ENCODE measurements around the gene RABGGTA.
A peak's percentile ranks its signal among the peaks of the same experiment; 100 is the strongest.

Gene RABGGTA

DNA sequence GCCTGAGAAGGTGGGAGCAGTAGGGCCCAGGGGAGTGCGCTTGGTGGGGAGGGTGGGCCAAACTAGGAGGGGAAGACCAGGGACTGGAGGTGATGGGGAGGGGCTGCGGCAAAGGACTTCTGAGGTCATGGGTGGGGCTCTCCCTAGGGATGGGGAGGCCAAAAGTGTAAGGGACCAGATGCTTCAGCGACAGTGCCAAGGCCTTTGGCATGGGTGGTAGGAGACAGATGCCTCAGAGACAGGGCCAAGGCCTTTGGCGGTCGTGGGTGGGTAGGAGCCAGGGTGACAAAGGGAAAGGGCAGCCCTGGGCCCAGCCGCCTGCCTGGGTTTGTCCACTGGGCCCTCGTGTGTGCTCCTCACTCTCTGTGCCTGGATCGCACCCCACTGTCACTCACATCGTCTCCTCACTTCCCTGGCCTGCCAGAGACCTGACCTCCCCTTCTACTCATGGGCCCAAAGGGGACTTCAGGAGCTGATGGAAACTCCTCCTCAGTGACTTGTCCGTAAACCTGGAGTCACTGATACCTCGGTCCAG lies 13.2 kb upstream of the RABGGTA start:
- intact Hi-C loops (cut with DNase I) = no loop called here
- no peak for DNase-seq

DNA sequence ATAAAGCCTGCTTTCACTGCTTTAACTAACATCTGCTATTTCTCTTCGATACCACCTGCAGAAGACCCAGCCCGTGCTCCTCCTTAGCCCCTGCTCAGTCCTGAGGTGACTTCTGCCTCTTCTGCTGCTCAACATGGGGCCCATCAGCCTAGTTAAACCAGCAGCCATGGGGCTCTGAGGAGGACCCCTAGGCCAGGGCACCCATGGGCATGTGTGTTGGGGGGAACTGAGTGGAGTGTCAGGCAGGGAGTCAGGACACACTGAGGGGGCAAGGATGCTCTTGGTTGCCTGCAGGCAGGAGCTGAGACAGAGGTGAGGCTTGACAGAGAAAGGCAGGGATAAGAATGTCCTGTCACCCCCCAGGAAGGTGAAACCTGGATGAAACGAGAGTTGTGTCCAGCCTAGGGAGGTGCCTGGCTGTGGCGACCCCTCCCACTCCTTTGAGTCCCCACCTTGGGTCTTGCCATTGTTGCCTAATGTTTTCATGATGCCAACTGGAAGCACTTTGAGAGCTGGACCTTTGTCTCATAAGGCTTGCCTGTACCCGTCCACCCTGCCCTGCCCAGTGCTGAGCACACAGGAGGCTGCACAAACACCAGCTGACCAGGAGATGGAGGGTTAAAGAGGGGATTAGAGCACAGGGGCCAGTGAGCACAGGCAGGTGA lies 12.5 kb upstream of the RABGGTA start:
- no peak for DNase-seq
- intact Hi-C loops (cut with DNase I) = no loop called here

DNA sequence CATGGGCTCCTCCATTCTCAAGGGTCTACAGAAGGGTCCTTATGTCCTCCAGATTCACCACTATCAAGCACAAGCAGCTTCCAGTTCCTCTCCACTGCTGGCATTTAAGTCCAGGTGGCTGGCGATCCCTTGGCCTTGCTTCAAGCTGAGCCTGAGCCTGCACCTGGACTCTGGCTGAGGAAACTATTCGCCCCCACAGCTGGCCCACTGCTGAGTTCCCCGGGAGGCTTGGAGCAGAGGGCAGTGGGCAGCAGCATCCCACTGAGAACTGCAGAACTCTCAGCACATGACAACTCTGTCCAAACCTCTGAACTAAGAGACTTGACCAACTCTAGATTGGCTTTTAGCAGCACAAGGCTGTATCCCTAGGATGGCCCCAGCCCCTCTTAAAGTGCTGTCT lies 11.3 kb upstream of the RABGGTA start:
- intact Hi-C loops (cut with DNase I) = no loop called here
- no peak for DNase-seq

DNA sequence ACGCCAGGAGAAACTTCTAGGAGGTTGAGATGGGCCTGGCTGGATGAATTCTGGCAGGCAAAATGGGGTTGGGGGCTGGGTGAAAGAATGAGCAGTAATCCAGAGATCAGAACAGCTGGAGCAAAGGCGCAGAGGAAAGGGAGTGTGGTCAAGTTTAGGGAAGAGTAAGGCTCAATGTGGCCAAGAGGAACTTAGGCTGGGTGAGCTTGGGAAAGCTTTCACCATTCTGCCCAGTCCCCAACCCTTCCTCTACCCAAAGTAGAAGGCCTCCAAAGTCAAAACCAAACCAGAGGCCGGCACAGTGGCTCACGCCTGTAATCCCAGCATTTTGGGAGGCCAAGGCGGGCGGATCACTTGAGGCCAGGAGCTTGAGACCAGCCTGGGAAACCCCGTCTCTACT lies 10.2 kb upstream of the RABGGTA start:
- intact Hi-C loops (cut with DNase I) = no loop called here
- DNase-seq = no peak

DNA sequence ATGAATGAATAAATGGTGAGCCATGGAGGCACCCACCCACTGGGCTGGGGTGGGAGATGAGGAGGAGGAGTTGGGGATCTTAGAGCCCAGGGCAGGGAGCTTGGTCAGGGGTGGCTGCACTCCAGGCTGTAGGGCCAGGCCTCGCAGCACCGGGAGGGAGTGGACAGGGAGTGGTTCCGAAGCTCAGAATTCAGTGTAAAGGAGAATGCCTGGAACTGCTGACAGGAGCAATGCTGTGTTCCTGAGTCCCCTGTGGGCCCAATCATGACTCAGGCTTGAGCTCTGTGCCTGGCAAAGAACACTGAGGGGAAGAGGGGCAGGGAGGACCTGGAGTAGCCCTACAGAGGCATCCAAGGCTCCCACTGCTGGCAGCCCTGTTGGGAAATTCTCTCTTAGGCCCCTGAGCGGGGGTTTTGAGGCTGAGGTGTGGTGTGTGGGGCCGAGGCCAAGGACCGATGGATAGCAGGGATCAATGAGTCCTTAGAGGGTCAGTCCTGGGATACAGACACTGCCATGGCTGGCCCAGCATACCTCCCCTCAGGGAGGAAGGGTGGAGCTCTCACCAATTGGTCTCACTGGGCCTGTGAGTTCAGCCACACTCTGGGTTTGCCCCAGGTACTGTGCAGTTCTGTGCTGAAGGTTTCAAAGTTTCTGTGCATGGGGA lies 9.5 kb upstream of the RABGGTA start:
- no peak for DNase-seq
- intact Hi-C loops (cut with DNase I) = no loop called here

DNA sequence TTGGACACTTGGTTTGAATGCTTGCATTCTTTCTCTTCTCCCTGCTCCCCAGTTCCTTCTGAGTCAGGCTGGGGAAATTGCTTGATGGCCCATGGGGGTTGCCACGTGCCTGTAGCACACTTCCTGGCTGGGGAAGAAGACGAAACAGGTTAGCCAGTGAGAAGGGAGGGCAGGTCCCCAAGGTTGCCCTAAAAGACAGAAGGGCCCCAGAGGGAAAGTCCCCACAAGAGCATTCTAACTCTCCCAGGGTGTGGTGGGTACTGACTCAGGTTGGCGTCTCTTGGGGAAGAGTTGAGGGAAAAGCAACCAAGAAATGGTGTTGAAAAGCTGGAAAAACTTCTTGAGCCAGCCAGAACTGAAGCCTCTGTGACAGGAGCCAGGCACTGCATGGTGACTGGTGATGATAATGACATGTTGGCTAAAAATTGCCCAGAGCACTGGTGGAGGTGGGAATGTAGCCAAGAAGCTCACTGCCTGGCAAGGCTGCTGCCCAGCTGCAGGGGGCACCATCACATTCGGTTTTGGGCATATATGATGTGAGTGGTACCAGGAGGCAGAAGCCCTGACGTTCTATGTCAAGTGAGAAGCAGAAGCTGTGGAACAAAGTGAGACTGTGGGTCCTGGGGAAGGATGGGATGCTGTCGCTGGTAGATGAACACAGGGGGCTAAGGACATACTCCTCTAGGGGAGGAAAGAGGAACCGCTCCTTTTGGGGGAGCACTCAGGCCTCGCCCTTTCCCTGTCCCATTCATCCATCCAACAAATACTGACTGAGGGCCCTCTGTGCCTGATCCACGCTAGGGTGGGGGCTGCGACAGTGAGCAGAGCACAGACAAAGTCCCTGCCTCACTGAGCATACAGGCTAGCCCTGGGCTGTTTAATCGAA lies 8.1 kb upstream of the RABGGTA start:
- peak in 36 of 42 donors; percentile 7 to 79 (median 48) for DNase-seq
- intact Hi-C loops (cut with DNase I) = no loop called here

DNA sequence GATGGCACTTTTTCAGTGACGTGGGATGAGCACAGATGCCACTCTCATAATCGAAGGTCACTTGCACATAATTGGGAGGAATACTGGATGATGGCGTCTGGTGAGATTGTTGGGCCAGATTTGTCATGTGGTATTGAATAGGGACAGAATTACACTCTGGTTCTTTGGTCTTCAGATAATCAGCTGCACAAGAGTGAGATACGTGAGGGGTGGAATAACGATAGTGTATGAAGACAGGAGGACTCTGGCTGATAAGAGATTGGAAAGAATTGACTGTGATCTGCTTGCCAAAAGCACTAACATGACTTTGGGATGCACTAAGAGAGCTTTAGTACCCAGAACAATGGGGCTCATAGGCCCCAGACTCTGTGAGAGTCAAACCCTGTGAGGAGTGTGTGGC lies 7.0 kb upstream of the RABGGTA start:
- intact Hi-C loops (cut with DNase I) = no loop called here
- DNase-seq = no peak

DNA sequence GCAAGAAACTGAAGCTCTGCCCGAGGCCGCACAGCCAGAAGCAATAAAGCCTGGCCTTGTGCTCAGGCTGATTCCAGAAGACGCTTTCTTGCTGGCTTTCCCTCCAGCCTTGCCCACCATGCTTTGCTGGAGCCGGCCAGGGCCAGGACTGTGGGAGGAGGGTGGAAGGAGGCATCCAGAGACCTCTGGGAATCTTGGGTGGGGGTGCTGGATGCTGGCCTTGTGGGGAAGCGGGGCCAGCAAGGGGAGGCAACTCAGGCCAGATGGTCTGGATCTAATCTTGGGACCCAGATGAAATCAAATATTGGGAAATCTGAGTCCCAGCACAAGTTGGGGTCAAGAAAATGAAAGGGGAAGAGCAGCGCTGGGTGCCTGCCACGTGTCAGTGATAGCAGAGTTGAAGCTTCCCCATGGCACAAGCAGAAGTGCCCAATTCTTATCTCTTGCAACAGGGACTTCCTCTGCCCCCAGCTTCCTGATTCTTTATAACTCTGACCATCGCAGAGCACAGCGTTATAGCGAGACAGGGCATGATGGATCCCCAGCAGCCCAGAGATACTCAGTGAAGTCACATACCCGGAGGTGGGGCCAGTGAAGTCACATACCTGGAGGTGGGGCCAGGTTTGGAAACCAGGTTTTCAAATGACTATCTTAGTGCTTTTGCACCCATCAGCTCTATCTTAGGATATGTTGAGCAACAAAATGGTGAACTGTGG lies 6.4 kb upstream of the RABGGTA start:
- intact Hi-C loops (cut with DNase I) = no loop called here
- peak in 18 of 42 donors; percentile 7 to 57 (median 24) for DNase-seq

DNA sequence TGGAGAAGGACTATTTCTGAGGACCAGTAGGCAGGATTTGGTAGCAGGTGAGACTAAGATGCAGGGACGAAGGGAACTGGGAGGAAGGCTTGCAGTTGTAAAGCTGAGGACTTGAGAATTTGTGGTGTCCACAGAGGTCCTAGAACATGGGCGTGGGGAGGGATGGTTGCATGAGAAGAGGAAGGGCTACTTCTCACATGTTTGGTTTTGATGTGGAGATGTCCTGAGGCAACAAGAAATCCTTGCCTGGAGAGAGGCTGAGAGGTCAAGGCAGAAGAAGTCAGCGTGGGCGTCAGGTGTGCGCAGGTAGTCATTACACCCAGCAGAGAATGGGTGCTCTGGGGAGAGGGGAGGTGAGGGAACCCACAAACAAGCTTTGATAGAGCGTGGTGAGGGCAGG lies 5.7 kb upstream of the RABGGTA start:
- intact Hi-C loops (cut with DNase I) = no loop called here
- DNase-seq = no peak

DNA sequence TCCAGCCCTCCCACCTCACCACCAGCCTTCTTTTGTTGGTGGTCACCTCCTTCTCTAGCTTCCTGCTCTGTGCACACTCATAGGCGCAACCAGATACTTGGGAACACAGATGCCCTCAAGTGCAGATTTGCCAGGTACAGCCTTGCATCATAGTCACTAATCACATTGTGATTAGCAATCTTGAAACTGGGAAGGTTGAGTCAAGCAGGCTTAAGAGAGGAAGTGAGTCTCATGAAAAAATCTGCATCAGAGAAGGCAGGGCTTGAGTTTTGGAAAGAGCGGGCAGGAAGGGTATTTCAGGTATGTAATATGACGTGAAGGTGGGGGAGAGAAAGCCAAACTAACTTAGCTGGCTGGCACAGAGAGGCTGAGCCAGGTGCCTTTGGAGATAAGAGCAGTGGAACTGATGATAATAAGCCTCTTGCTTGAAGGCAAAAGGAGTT lies 2.7 kb upstream of the RABGGTA start:
- intact Hi-C loops (cut with DNase I) = no loop called here

DNA sequence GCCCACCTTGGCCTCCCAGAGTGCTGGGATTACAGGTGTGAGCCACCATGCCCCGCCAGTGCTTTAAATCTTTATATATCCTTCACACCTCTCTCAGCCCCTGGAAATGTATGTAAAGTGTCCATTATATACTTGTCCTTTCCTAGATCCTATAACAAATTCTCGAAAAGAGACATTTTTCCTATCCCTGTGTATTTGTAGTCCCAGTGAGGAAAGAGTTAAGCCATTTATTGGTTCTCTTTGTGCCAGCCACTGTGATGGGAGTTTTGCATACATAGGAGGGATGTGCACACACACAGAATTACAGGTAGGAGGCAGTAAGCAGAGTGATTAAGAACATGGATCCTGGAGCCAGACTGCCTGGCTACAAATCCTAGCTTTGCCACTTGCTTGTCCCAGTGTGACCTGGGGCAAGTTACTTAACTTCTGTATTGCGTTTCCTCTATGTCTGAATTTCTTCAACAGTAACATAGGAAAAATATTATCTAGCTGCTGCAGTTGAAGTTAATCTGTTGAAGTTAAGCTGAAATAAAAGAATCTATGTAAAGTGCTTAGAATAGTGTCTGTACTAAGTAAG lies 2.1 kb upstream of the RABGGTA start:
- DNase-seq = no peak
- intact Hi-C loops (cut with DNase I) = no loop called here

More for the DNA sequence above, 2.7 kb upstream of the RABGGTA start:
- DNase-seq = peak in 6 of 42 donors; percentile 9 to 38 (median 23)

DNA sequence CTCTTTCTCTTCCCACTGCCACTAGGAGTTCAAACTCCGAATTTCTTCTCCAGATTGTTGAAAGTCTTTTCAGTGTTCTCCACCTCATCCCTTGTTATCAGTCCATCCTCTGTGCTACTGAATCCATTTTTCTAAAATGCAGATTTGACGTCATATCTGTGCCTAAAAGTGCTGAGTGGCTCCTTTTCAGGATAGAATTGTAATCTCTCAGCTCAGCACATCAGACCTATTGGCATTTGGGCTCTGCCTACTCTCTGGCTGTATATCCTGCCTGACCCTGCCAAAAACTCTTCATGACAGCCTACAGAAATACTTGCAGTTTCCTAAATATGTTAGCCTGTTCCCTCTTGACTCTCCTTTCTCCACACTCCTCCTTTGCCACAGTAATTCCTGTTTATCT lies 1.1 kb upstream of the RABGGTA start:
- DNase-seq = no peak
- intact Hi-C loops (cut with DNase I) = no loop called here

DNA sequence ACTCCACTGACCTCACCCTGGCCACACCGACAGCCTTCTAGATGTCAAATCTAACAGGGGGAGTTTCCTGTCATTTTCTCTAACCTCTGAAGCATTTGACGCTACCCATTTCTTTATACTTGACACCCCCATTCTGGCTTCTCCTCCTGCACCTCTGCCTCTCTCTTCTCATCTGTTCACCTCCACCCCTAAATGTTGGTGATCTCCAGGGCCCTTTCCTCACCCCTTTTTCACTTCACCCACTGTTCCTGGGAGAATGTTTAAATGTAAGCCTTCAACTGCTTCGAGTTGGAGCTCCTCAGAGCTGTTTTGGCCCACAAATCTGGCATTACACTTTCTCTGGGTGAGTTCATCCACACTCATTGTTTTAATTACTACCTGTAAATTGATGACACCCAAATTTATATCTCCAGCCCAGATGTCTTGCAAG lies 452 bp upstream of the RABGGTA start:
- DNase-seq = no peak
- intact Hi-C loops (cut with DNase I) = no loop called here

DNA sequence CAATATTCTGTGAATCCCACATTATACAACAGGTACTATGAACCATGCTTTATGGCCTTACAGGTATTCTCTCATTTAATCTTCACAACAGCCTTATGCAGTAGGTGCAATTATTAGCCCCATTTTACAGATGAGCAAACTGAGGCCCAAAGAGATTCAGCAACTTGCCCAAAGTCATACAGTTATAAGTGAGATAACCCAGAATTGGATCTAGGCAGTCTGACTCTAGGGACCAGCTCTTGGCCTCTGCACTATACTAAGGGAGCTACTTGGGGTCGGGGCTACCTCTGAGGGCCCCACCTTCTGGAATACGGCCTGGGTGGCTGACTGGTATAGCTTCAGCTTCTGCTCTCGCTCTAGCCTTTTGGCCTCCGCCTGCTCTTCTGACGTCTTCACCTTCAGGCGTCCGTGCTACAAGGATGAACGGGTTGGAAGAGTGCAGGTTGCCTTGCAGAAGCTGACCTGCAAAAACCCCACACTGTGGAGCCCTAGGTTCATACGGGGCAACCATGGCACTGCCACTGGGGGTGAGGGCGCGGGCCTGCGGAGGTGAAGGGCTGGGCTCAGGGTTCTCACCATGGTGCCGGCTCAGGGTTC lies 762 bp downstream of the RABGGTA start:
- intact Hi-C loops (cut with DNase I) = no loop called here
- no peak for DNase-seq

DNA sequence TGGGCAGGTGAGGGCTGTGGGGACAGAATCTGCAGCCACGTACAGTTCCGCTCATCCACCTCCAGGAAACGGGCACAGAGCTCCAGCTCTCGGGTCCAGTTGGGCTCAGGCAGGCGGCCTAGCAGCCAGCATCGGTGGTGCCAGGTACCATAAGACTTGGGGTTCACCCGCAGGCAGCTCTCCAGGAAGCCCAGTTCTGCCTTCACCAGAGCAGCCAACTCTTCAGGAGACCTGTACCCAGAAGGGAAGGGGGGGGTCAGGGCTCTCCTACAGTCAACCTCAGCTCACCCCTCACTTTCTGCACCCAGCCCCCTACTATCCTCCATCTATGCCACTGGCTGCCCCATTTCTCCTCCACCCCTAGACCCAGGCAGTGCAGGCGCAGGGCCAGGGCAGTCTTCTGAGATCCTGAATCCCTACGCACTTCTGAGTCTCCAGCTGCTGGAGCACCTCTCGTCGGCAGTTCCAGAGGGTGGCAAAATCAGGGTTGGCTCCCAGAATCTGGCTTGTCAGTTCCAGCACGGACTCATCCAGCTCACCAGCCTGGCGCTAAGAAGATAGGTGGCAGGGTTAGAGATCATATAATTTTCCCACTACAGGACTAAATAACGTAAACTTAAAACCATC lies 1.4 kb downstream of the RABGGTA start:
- intact Hi-C loops (cut with DNase I) = no loop called here
- no peak for DNase-seq

DNA sequence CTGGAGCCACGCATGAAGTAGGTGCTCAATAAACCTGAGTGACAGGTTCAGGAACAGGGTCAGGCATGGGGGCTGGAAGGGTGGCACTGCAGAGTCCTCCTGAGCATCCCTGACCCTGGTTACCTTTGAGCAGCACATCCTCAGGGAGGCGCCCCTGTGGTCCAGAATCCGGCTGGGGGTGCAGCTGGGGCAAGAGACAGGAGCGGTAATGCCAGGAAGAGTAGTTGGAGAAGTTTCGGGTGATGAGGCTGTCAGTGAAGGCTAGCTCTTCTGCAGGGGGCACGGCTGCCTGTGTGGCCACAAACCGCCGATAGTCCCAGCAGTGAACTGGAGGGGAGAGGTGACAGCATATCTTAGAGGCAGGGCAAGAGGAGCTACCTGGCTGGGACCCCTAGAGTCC lies 2.0 kb downstream of the RABGGTA start:
- intact Hi-C loops (cut with DNase I) = no loop called here
- DNase-seq = no peak

DNA sequence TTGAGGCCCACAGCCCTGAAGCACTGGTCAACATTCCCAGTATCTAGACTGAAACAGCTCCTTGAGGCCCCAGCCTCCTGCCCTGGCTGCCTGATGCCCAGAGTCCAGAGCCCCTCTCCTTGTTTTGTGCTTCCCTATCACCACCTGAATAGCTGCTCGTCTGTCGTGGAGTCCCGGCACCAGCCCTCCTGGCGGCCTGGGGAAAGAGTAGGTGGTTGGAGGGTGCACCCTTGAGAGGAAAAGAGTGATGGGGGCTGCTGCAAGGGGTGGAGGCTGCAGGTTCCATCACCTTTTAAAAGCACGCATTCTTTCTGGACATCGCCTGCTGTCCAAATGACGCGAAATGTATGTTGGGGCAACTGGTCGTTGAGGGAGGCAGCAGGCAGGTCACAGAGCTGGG lies 3.2 kb downstream of the RABGGTA start:
- intact Hi-C loops (cut with DNase I) = no loop called here
- DNase-seq = no peak

DNA sequence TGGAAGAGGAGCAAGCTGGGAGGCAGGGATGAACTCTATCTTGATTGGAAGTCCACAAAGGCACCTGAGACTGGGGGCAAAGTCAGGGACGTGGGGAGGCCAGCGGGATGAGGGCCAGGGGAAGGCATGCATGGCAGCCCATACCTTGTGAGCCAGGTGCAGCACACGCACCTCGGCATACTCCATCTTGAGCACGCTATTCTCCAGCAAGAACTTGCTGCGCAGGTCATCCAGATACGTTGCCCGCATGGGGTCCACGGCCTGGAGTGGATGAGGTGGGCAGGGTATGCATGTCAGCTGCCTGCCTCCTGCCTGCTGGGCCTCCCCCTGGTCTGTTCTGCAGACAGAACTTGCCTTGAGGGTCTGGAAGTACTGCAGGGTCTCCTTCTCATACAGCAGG lies 3.9 kb downstream of the RABGGTA start:
- intact Hi-C loops (cut with DNase I) = no loop called here
- DNase-seq = no peak
